HCT116 (cell line): ENCODE data around the gene TRNP1.

Source experiments
- ATF3 ChIP-seq: IDR thresholded peaks from 2 replicates; pipeline ENCODE4 v1.6.1; 2012
- EZH2 ChIP-seq: fragments of 200-600 bp; sonication (generic); IDR thresholded peaks from 2 replicates; pipeline ENCODE4 v1.6.1; 2017; ENCODE audit warnings: antibody characterized with exemption, mixed run types
- FOSL1 ChIP-seq: IDR thresholded peaks from 2 replicates; pipeline ENCODE4 v1.6.1; 2012; ENCODE audit warnings: low read depth
- POLR2A ChIP-seq: IDR thresholded peaks from 2 replicates; pipeline ENCODE4 v1.7.0; 2011; ENCODE audit warnings: borderline replicate concordance; ENCODE audit not compliant: insufficient read depth, insufficient read length; ENCODE audit errors: extremely low read depth
- POLR2AphosphoS5 ChIP-seq: IDR thresholded peaks from 2 replicates; pipeline ENCODE4 v1.6.1; 2011; ENCODE audit warnings: mild to moderate bottlenecking, low read depth, low read length, moderate library complexity
- RAD21 ChIP-seq: IDR thresholded peaks from 2 replicates; pipeline ENCODE4 v1.6.1; 2012; ENCODE audit warnings: low read depth, mild to moderate bottlenecking
- REST ChIP-seq: IDR thresholded peaks from 2 replicates; pipeline ENCODE4 v1.6.1; 2012; ENCODE audit warnings: low read depth
- SRF ChIP-seq: IDR thresholded peaks from 2 replicates; pipeline ENCODE4 v1.6.1; 2012; ENCODE audit warnings: low read depth
- TCF7L2 ChIP-seq: IDR thresholded peaks from 2 replicates; pipeline ENCODE4 v1.7.0; 2011; ENCODE audit warnings: borderline replicate concordance, inconsistent platforms; ENCODE audit not compliant: insufficient read depth, insufficient read length; ENCODE audit errors: extremely low read depth
- YY1 ChIP-seq: IDR thresholded peaks from 2 replicates; pipeline ENCODE4 v1.6.1; 2011; ENCODE audit warnings: low read length, low read depth, moderate library complexity, mild to moderate bottlenecking; ENCODE audit not compliant: insufficient replicate concordance; ENCODE audit errors: extremely low read depth
- ZFX ChIP-seq: fragments of 450-650 bp; IDR thresholded peaks from 2 replicates; pipeline ENCODE4 v1.6.1; 2017
- ZNF274 ChIP-seq: fragments of 200-500 bp; sonication (Bioruptor generic); IDR thresholded peaks from 2 replicates; pipeline ENCODE4 v1.6.1; 2014; ENCODE audit warnings: mild to moderate bottlenecking, low read depth, low read length, inconsistent platforms
- TF ChIP-seq, protein P1 (sequence below), 3 experiments: fragments of 200-600 bp in 1 of 3; sonication (generic) in 1 of 3; IDR thresholded peaks in 2 of 3; conservative IDR thresholded peaks in 1 of 3; 2 replicates each; pipeline ENCODE4 v1.5.1; 2012 to 2017; ENCODE audit warnings: low read depth in 2 of 3, low read length in 2 of 3, antibody characterized with exemption in 1 of 3, borderline replicate concordance in 1 of 3, control low read depth in 1 of 3, mild to moderate bottlenecking in 1 of 3, mixed read lengths in 1 of 3, mixed run types in 1 of 3, moderate library complexity in 1 of 3; ENCODE audit not compliant: insufficient read depth in 1 of 3

DNA sequence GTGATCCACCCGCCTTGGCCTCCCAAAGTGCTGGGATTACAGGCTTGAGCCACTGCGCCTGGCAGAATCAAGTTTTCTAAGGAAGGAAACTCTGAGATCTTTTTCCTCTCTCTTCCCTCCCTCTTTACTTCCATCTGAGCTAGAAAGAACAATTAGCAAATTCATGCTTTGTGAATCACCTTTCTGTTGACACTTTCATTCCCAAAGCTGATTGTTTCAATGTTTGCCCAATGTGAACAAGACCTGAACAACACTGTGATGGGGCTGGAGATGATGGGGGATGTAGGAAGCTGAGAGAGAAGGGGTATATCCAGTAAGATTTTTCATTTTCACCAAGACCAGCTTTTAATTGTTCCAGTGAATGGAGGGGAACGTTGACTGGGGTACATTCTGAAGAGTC, 24.8 kb downstream of the TRNP1 start:
- TF ChIP-seq SRF (no peak), EZH2 (no peak), RAD21 (no peak), POLR2A (no peak), REST (no peak), ATF3 (no peak), ZFX (no peak), FOSL1 (no peak), POLR2AphosphoS5 (no peak), YY1 (no peak), ZNF274 (no peak), TCF7L2 (no peak)
- TF ChIP-seq, protein P1, sequence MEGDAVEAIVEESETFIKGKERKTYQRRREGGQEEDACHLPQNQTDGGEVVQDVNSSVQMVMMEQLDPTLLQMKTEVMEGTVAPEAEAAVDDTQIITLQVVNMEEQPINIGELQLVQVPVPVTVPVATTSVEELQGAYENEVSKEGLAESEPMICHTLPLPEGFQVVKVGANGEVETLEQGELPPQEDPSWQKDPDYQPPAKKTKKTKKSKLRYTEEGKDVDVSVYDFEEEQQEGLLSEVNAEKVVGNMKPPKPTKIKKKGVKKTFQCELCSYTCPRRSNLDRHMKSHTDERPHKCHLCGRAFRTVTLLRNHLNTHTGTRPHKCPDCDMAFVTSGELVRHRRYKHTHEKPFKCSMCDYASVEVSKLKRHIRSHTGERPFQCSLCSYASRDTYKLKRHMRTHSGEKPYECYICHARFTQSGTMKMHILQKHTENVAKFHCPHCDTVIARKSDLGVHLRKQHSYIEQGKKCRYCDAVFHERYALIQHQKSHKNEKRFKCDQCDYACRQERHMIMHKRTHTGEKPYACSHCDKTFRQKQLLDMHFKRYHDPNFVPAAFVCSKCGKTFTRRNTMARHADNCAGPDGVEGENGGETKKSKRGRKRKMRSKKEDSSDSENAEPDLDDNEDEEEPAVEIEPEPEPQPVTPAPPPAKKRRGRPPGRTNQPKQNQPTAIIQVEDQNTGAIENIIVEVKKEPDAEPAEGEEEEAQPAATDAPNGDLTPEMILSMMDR (IDR thresholded peaks at IDR 0.05 in 2 of 3, conservative IDR thresholded peaks at IDR 0.05 in 1 of 3; ENCODE audit: borderline replicate concordance in 1 of 3, insufficient read depth in 1 of 3, low read depth in 2 of 3, low read length in 2 of 3): no peak
